Astrocyte (in vitro differentiated cells and primary cell): ENCODE measurements around the gene GLRA3. TPM values are rescaled to one million over a fixed set of nuclear protein-coding genes. Genes with fewer than 3 reads are reported as not detected.
"Not testable (repeated sequence)": the region's sequence is repeated elsewhere in the genome, so short reads cannot be mapped to it uniquely, and the experiment has no call there.

ENCODE experiments used
- DNase-seq: peaks from one replicate; pipeline ENCODE4 v3.0.0-alpha.2; 2010; ENCODE audit warnings: low read depth
- FAIRE-seq: peaks from 2 replicates; lab custom pipeline; 2011; peaks lifted over from hg19 to GRCh38; lab: Jason Lieb, UNC
- H2AFZ ChIP-seq: 2 replicates; pipeline ENCODE4 v1.6.0; 2012; ENCODE audit warnings: low read depth, low read length, inconsistent platforms
- H3K27ac ChIP-seq: 2 replicates; pipeline ENCODE4 v1.5.1; 2011; ENCODE audit warnings: low read depth, low read length, inconsistent platforms
- H3K27me3 ChIP-seq: 2 replicates; pipeline ENCODE4 v1.6.0; 2011; ENCODE audit warnings: low read length, inconsistent platforms; ENCODE audit not compliant: insufficient read depth
- H3K36me3 ChIP-seq: 2 replicates; pipeline ENCODE4 v1.5.1; 2011; ENCODE audit warnings: low read length, inconsistent platforms; ENCODE audit not compliant: insufficient read depth
- H3K4me1 ChIP-seq: 2 replicates; pipeline ENCODE4 v1.5.1; 2011; ENCODE audit warnings: low read length, inconsistent platforms; ENCODE audit not compliant: insufficient read depth
- H3K4me2 ChIP-seq: 2 replicates; pipeline ENCODE4 v1.6.0; 2012; ENCODE audit warnings: low read length, inconsistent platforms
- H3K4me3 ChIP-seq: 2 replicates; pipeline ENCODE4 v1.5.1; 2011; ENCODE audit warnings: low read depth, mild to moderate bottlenecking, low read length, inconsistent platforms; ENCODE audit not compliant: insufficient read depth
- H3K79me2 ChIP-seq: 2 replicates; pipeline ENCODE4 v1.6.0; 2012; ENCODE audit warnings: mild to moderate bottlenecking, low read length, inconsistent platforms; ENCODE audit not compliant: insufficient read depth
- H3K9ac ChIP-seq: 2 replicates; pipeline ENCODE4 v1.6.0; 2012; ENCODE audit warnings: mild to moderate bottlenecking, low read length, inconsistent platforms
- H3K9me3 ChIP-seq: 2 replicates; pipeline ENCODE4 v1.5.1; 2012; ENCODE audit warnings: low read depth, mild to moderate bottlenecking, low read length, inconsistent platforms; ENCODE audit not compliant: insufficient read depth
- H4K20me1 ChIP-seq: 2 replicates; pipeline ENCODE4 v1.6.0; 2012; ENCODE audit warnings: low read length, inconsistent platforms; ENCODE audit not compliant: insufficient read depth
- H3K27ac Mint-ChIP-seq: one replicate; pipeline ENCODE4 v1.8.0; 2021; ENCODE audit warnings: mild to moderate bottlenecking, mixed read lengths; ENCODE audit not compliant: unreplicated experiment
- H3K27me3 Mint-ChIP-seq: one replicate; pipeline ENCODE4 v1.8.0; 2021; ENCODE audit warnings: low read depth, mixed read lengths; ENCODE audit not compliant: unreplicated experiment
- H3K36me3 Mint-ChIP-seq: one replicate; pipeline ENCODE4 v1.8.0; 2021; ENCODE audit warnings: low read depth, mixed read lengths; ENCODE audit not compliant: unreplicated experiment
- H3K4me1 Mint-ChIP-seq: one replicate; pipeline ENCODE4 v1.8.0; 2021; ENCODE audit warnings: low read depth, mixed read lengths; ENCODE audit not compliant: unreplicated experiment
- H3K4me3 Mint-ChIP-seq: one replicate; pipeline ENCODE4 v1.8.0; 2021; ENCODE audit warnings: mild to moderate bottlenecking, moderate library complexity, mixed read lengths; ENCODE audit not compliant: unreplicated experiment
- H3K9me3 Mint-ChIP-seq: one replicate; pipeline ENCODE4 v1.8.0; 2021; ENCODE audit warnings: mild to moderate bottlenecking, mixed read lengths; ENCODE audit not compliant: unreplicated experiment
- EZH2 ChIP-seq: IDR thresholded peaks from 2 replicates; pipeline ENCODE4 v1.6.1; 2012; ENCODE audit warnings: mild to moderate bottlenecking, low read length, inconsistent platforms; ENCODE audit not compliant: insufficient read depth
- total RNA-seq: library from RNA; stranded (reverse); gene quantifications from 2 replicates; pipeline ENCODE4 v1.2.1, GENCODE V29; 2021
- TF ChIP-seq, protein P1 (sequence below): IDR thresholded peaks from 2 replicates; pipeline ENCODE4 v1.5.1; 2011; ENCODE audit warnings: low read depth, mild to moderate bottlenecking, inconsistent platforms, low read length, moderate library complexity; ENCODE audit not compliant: insufficient read depth

Gene GLRA3
- total RNA-seq, 1 donor from 2014 or later: not detected

DNA sequence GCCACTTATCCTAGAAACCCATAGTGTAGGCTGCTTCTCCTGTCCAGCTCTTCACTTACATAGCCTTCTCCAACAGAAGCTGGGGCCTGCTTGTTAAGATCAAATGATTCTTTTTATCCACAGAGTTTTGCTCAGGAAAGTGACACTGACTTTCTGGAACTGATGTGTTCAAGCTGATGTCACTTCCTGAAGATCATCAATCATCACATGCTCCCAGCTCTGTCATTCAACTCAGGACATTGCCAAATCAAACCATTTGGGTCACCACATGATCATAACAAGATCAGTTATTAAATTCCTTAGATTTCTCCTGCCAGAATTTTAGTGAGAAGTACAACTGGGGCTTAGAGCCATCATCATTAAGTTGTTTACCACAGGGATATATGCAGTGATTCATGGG lies 39.4 kb downstream of the GLRA3 start:
- Histone ChIP-seq H3K27me3 (no peaks in the 10 kb centered on the region), H3K4me1 (no peaks in the 10 kb centered on the region), H3K27ac (no peak overlapping the region), H3K4me3 (no peak overlapping the region), H3K9me3 (no peaks in the 10 kb centered on the region), H3K36me3 (no peaks in the 10 kb centered on the region), H3K79me2 (no peaks in the 10 kb centered on the region), H2AFZ (no peak overlapping the region), H3K4me2 (no peak overlapping the region), H4K20me1 (no peaks in the 10 kb centered on the region), H3K9ac (no peak overlapping the region)
- H3K36me3 Mint-ChIP-seq: no peaks in the 10 kb centered on the region
- H3K4me3 Mint-ChIP-seq: no peak overlapping the region
- no peak for FAIRE-seq
- no peak for TF ChIP-seq EZH2
- TF ChIP-seq, protein P1, sequence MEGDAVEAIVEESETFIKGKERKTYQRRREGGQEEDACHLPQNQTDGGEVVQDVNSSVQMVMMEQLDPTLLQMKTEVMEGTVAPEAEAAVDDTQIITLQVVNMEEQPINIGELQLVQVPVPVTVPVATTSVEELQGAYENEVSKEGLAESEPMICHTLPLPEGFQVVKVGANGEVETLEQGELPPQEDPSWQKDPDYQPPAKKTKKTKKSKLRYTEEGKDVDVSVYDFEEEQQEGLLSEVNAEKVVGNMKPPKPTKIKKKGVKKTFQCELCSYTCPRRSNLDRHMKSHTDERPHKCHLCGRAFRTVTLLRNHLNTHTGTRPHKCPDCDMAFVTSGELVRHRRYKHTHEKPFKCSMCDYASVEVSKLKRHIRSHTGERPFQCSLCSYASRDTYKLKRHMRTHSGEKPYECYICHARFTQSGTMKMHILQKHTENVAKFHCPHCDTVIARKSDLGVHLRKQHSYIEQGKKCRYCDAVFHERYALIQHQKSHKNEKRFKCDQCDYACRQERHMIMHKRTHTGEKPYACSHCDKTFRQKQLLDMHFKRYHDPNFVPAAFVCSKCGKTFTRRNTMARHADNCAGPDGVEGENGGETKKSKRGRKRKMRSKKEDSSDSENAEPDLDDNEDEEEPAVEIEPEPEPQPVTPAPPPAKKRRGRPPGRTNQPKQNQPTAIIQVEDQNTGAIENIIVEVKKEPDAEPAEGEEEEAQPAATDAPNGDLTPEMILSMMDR: no peak
- H3K9me3 Mint-ChIP-seq: peaks cover 2% of the 10 kb centered on the region
- no peaks in the 10 kb centered on the region for H3K4me1 Mint-ChIP-seq
- H3K27ac Mint-ChIP-seq: no peak overlapping the region
- no peak for DNase-seq
- no peaks in the 10 kb centered on the region for H3K27me3 Mint-ChIP-seq

DNA sequence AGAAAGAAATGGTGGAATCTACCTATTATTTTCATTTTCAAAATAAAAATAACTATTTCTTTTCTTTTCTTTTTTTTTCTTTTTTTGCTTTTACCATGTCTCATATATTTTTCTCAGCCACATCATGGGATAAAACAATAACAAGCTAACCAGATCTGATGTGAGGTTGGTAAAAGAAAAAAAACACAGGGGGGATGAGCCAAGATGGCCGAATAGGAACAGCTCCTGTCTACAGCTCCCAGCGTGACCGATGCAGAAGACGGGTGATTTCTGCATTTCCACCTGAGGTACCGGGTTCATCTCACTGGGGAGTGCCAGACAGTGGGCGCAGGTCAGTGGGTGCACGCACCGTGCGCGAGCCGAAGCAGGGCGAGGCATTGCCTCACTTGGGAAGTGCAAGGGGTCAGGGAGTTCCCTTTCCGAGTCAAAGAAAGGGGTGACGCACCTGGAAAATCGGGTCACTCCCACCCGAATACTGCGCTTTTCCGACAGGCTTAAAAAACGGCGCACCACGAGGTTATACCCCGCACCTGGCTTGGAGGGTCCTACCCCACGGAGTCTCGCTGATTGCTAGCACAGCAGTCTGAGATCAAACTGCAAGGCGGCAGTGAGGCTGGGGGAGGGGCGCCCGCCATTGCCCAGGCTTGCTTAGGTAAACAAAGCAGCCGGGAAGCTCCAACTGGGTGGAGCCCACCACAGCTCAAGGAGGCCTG lies 50.6 kb downstream of the GLRA3 start:
- H3K9ac ChIP-seq, H3K9me3 Mint-ChIP-seq, H4K20me1 ChIP-seq, H3K9me3 ChIP-seq, H3K79me2 ChIP-seq, H3K27ac ChIP-seq, H3K4me3 ChIP-seq, DNase-seq, H3K4me2 ChIP-seq, H3K27me3 ChIP-seq, H2AFZ ChIP-seq, H3K27me3 Mint-ChIP-seq, H3K4me1 ChIP-seq, H3K27ac Mint-ChIP-seq, H3K36me3 ChIP-seq, FAIRE-seq, H3K4me1 Mint-ChIP-seq, H3K4me3 Mint-ChIP-seq, H3K36me3 Mint-ChIP-seq: not testable (repeated sequence)

DNA sequence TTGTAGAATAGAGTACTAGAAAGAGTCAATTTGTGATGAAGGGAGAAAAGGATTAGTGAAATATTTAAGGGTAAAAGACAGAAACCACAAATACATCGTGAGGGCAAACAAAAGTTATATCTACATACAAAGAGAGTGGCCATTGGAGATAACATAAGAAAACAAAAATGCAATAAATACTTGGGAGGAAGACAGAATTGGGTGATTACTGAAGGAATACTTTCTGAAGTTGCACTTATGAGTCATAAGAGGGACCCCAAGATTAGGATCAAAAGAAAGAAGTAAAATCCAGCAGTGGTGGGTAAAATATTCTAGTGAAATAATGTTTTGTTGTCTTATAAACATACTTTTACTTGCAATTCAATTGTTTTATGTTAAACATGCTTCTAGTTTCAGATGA lies 53.7 kb downstream of the GLRA3 start:
- H3K4me1 ChIP-seq: no peaks in the 10 kb centered on the region
- no peaks in the 10 kb centered on the region for H3K36me3 ChIP-seq
- FAIRE-seq: no peak
- TF ChIP-seq, protein P1: no peak
- TF ChIP-seq EZH2: no peak
- Mint-ChIP-seq H3K4me1 (no peaks in the 10 kb centered on the region), H3K27ac (no peak overlapping the region), H3K4me3 (no peak overlapping the region), H3K27me3 (no peaks in the 10 kb centered on the region), H3K36me3 (no peaks in the 10 kb centered on the region), H3K9me3 (no peaks in the 10 kb centered on the region)
- H3K27me3 ChIP-seq: no peaks in the 10 kb centered on the region
- H3K79me2 ChIP-seq: no peaks in the 10 kb centered on the region
- H2AFZ ChIP-seq: no peak overlapping the region
- H4K20me1 ChIP-seq: no peaks in the 10 kb centered on the region
- no peak overlapping the region for H3K4me3 ChIP-seq
- no peak overlapping the region for H3K4me2 ChIP-seq
- DNase-seq: no peak
- H3K9ac ChIP-seq: no peak overlapping the region
- H3K9me3 ChIP-seq: no peaks in the 10 kb centered on the region
- H3K27ac ChIP-seq: no peak overlapping the region
